ENCODE data around the gene PTPRM.

- TF ChIP-seq POLR2A (IDR thresholded peaks at IDR 0.05; ENCODE audit: low read depth, low read length), result no peak
- no peak for TF ChIP-seq POLR2AphosphoS5 (IDR thresholded peaks at IDR 0.05; ENCODE audit: low read depth, low read length)
- TF ChIP-seq TAF1 (IDR thresholded peaks at IDR 0.05; ENCODE audit: borderline replicate concordance, low read depth, low read length), result no peak
These were observed 182.4 kb downstream of the PTPRM start for GRCh38 chr18:7749510-7749981.

Data from GM12892 (cell line).